H1 (cell line): Measurements from ENCODE around the gene TRPV6. TPM values are rescaled to one million over a fixed set of nuclear protein-coding genes. Genes with fewer than 3 reads are reported as not detected.

Experiments used
- BACH1 ChIP-seq: IDR thresholded peaks from 2 replicates; pipeline ENCODE4 v1.6.1; 2012; ENCODE audit warnings: low read length, improper control_type of control experiment
- FOSL1 ChIP-seq: IDR thresholded peaks from 2 replicates; pipeline ENCODE4 v1.6.1; 2011; ENCODE audit warnings: mild to moderate bottlenecking, low read depth, low read length, moderate library complexity; ENCODE audit not compliant: insufficient read depth
- RFX5 ChIP-seq: IDR thresholded peaks from 2 replicates; pipeline ENCODE4 v1.6.1; 2011; ENCODE audit warnings: low read depth, low read length, improper control_type of control experiment, borderline replicate concordance
- TEAD4 ChIP-seq: IDR thresholded peaks from 2 replicates; pipeline ENCODE4 v1.6.1; 2012; ENCODE audit warnings: low read depth, low read length, inconsistent platforms, mixed read lengths
- polyA plus RNA-seq, 7 experiments: library from polyadenylated mRNA; depleted of rRNA in 3 of 7; stranded (reverse) in 5 of 7; unstranded in 2 of 7; fragments of >200 nt in 5 of 7; fragments of 200-250 nt in 2 of 7; gene quantifications; 1 replicate in 5 of 7; 2 replicates in 1 of 7; 4 replicates in 1 of 7; pipeline versions ENCODE4 v1.2.1 to v1.2.3, GENCODE V29; 2011 to 2013; ENCODE audit warnings: missing spikeins in 2 of 7, mixed read lengths in 2 of 7
- total RNA-seq: library from RNA; stranded (reverse); fragmentation: NEBNext Ultra II Directional; extraction: Animal tissue kit (Norgen Biotek cat#: 25700); gene quantifications from 2 replicates; pipeline ENCODE4 v1.2.1, GENCODE V29; 2021
- TF ChIP-seq, protein P1 (sequence below): fragments of 300-600 bp; sonication (generic); IDR thresholded peaks from 2 replicates; pipeline ENCODE4 v1.7.1; 2012; ENCODE audit warnings: low read length, moderate library complexity, mild to moderate bottlenecking, inconsistent platforms; ENCODE audit not compliant: insufficient replicate concordance

TRPV6 gene
- total and polyA plus RNA-seq, 2 of the 8 experiments (the other 6 are each of a cell fraction or from before 2014, with no cell fraction given) = 0.52 to 1.1 TPM

DNA sequence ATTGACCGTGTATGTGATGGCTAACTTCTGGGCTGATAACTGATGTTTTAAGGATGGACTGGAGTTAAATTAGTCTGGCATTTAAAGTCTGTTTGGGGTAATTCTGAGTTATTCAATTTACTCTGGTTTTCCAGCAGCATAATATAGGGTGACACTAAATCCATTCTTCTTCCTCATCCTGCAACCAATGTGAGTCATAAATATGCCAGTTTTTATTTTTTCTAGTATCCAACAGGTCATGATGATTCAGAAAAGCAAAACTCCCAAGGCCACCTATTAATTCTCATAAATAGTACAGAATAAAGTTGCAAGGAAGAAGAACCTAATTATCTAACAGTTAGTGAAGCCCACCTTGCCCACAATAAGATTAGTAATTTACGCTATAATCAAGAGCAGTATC lies 38.2 kb downstream of the TRPV6 start (continued):
- TF ChIP-seq, protein P1, sequence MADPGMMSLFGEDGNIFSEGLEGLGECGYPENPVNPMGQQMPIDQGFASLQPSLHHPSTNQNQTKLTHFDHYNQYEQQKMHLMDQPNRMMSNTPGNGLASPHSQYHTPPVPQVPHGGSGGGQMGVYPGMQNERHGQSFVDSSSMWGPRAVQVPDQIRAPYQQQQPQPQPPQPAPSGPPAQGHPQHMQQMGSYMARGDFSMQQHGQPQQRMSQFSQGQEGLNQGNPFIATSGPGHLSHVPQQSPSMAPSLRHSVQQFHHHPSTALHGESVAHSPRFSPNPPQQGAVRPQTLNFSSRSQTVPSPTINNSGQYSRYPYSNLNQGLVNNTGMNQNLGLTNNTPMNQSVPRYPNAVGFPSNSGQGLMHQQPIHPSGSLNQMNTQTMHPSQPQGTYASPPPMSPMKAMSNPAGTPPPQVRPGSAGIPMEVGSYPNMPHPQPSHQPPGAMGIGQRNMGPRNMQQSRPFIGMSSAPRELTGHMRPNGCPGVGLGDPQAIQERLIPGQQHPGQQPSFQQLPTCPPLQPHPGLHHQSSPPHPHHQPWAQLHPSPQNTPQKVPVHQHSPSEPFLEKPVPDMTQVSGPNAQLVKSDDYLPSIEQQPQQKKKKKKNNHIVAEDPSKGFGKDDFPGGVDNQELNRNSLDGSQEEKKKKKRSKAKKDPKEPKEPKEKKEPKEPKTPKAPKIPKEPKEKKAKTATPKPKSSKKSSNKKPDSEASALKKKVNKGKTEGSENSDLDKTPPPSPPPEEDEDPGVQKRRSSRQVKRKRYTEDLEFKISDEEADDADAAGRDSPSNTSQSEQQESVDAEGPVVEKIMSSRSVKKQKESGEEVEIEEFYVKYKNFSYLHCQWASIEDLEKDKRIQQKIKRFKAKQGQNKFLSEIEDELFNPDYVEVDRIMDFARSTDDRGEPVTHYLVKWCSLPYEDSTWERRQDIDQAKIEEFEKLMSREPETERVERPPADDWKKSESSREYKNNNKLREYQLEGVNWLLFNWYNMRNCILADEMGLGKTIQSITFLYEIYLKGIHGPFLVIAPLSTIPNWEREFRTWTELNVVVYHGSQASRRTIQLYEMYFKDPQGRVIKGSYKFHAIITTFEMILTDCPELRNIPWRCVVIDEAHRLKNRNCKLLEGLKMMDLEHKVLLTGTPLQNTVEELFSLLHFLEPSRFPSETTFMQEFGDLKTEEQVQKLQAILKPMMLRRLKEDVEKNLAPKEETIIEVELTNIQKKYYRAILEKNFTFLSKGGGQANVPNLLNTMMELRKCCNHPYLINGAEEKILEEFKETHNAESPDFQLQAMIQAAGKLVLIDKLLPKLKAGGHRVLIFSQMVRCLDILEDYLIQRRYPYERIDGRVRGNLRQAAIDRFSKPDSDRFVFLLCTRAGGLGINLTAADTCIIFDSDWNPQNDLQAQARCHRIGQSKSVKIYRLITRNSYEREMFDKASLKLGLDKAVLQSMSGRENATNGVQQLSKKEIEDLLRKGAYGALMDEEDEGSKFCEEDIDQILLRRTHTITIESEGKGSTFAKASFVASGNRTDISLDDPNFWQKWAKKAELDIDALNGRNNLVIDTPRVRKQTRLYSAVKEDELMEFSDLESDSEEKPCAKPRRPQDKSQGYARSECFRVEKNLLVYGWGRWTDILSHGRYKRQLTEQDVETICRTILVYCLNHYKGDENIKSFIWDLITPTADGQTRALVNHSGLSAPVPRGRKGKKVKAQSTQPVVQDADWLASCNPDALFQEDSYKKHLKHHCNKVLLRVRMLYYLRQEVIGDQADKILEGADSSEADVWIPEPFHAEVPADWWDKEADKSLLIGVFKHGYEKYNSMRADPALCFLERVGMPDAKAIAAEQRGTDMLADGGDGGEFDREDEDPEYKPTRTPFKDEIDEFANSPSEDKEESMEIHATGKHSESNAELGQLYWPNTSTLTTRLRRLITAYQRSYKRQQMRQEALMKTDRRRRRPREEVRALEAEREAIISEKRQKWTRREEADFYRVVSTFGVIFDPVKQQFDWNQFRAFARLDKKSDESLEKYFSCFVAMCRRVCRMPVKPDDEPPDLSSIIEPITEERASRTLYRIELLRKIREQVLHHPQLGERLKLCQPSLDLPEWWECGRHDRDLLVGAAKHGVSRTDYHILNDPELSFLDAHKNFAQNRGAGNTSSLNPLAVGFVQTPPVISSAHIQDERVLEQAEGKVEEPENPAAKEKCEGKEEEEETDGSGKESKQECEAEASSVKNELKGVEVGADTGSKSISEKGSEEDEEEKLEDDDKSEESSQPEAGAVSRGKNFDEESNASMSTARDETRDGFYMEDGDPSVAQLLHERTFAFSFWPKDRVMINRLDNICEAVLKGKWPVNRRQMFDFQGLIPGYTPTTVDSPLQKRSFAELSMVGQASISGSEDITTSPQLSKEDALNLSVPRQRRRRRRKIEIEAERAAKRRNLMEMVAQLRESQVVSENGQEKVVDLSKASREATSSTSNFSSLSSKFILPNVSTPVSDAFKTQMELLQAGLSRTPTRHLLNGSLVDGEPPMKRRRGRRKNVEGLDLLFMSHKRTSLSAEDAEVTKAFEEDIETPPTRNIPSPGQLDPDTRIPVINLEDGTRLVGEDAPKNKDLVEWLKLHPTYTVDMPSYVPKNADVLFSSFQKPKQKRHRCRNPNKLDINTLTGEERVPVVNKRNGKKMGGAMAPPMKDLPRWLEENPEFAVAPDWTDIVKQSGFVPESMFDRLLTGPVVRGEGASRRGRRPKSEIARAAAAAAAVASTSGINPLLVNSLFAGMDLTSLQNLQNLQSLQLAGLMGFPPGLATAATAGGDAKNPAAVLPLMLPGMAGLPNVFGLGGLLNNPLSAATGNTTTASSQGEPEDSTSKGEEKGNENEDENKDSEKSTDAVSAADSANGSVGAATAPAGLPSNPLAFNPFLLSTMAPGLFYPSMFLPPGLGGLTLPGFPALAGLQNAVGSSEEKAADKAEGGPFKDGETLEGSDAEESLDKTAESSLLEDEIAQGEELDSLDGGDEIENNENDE = no peak
- TF ChIP-seq TEAD4 (no peak), BACH1 (no peak), FOSL1 (no peak), RFX5 (no peak)
